GM19467 (cell line): ENCODE results near the gene ETF1.
A peak's percentile ranks its signal among the peaks of the same experiment; 100 is the strongest.

ENCODE experiments used
- ATAC-seq: cut with Tn5 transposase; IDR thresholded peaks from one replicate; pipeline ENCODE4 v1.9.1; 2021; ENCODE audit warnings: mild to moderate bottlenecking, moderate library complexity; ENCODE audit not compliant: unreplicated experiment

Gene ETF1

DNA sequence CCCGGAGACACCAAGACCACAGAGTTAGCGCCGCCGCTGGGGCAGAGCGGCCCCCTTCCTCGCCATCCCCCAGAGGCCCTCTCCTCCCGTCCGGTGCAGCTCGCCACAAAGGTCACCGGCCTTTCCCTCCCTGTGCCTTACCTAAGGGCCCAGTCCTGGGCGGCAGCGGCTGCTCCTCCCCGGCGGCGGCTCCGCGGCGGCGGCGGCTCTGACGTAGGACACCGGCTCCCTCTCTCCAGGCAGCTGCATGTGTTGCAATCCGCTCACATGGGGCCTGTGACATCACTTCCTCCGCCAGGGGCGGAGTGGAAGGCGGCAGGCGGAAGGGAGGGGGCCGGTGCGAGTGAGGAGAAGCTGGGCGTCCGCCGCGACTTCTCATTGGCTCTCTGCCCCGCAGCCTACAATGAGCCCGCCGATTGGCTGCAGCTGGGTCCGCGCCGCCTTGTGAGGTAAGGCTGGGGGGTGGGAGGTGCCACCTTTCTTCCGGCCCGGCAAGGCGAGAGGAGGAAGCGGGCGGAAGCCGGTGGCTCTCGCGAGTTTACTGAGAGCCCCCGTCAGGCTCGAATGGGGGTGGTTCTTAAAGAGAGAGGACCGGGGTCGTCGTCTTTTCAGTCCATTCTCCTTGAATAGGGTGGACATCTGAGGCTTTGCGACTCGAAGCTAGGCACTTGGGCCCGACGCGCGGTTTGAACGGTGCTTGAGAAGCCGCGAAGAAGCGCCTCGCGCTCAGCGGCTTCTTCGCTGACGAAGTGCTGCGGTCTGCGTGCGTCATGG is at the start of gene ETF1:
Gene ETF1 (minus strand): TSS at position 281 of the 774 bp plus-strand sequence. CDS start 318 bp downstream, outside the sequence.
- ATAC-seq: peak; percentile 92

DNA sequence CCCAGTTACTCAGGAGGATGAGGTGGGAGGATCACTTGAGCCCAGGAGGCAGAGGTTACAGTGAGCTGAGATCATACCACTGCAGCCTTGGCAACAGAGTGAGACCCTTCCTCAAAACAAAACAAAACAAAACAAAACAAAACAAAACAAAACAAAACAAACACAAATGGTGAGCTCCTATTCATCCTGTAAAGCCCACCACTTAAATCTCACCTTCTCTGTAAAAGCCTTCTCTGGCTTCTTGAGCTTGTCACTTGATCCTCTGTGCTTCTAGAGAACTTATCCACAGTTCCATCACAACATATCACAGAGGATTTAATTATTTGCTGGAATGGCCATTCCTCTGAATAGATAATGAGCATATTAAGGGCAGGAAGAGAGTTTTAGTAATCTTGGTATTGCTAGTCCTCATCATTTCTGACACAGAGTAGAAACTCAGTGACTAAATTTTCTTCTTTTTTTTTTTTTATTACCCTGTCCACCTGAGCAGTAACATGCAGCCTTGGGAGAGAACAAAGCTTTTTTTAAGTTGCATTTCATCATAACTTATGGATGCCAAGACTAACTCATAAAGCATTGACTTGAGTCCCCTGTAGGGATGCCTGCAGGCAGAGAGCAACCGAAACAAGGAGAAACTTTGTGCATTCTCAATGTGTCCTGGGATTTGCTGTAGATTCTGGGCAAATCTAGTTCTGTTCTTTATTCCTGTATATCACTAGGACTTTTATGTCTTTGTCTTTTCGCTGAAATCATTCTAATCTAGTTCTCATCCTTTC is 45.2 kb upstream of the ETF1 start:
- ATAC-seq: no peak

DNA sequence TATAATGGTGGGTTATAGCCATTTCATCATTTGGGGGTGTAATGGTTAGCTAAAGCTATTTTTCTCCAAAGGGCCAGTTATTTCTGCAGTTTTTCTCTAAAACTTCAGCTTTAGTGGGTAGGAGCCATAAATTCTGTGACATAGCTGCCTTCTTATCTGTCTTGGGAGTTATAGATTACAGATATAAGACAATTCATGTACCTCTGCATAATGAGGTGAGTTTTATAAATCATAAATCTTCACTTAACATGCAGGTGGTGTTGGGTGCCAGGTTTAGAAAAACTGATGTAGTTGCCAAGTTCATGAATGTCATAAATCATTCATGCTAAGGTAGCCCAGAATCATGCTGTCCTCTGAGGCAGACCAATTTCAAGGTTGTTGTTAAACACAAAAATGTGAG is 42.1 kb upstream of the ETF1 start:
- no peak for ATAC-seq

DNA sequence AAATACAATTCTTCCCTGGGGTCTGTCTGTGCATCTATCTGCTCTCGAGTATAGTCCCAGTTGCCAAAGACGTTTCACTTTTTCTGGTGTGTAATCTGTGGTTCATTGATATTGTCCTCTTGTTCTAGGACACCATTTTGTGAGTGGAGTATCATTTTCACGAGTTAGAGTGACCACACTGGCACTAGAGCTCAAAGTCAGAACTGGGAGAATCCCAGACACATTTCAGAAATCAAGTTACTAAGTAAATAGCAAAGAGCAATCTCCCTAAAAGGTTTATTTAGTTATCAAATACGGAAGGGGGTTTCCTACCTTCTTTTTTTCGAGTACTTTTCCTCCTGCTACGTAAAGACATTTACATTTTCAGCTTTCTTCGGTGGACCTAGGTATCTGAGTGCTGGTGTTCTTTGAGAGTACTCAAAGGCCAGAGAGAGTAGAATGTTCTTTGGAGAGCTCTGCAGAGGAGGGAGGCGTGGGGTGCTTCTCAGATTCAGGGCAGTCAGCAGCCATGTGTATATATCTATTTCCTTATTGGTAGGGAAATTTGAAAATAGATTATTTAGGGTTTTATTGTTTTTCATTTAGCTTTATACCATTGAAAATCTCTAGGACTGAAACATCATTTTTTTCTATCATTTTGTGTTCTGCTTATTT is 41.1 kb upstream of the ETF1 start:
- ATAC-seq: no peak

DNA sequence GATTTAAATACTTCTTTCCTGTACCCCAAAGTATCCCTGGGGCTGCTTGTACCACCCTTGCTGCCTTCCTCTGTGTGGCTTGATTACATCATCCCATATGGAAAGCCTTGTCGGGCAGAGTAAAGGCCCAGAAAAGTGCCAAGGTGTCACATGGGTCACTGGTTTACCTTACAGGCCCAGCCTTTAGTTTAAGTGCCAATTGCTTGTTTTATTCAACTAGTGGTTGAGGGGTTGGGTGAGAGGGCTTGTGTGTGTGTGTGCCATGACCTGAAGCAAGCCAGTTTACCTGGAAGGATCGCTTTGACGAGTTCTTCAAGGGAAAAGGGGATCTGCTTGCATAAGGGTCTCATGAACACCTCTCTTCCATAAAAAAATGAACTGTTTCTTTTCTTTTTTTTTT is 39.9 kb upstream of the ETF1 start:
- ATAC-seq: no peak

DNA sequence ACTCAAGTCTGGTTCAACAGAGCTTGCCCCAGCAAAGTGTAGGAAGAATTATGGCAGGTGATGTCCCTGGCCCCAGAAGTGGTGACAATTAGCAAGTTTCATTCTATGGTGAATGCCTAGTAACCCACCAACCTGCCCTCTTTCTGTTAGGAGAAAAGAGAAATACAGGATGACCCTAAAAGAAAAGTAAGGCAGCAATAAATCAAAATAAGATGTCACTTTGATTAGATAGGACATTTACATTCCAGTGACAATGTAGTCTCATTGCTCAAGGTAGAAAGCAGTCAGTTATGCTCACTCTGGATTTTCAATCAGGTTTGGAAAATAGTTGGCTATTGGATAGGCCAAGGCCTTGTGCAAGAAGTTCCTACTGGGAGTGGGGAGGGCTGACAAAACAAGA is 37.7 kb upstream of the ETF1 start:
- no peak for ATAC-seq

DNA sequence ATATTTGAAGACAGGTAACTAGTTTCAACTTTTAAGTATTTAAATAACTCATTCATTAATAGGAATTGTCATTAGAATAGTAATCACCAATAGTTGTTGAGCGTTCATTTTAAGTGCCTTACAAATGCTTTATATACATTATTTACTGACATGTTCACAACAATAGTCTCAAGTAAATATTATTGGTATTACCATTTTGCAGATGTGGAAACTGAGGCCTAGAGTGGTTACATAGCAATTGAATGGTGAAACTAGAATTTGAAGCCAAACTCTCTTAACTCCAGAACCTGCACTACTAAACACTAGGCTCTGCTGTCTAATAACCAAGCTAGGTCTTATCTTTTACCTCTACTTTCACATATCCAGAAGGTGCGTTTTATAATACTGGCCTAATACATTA is 37.0 kb upstream of the ETF1 start:
- no peak for ATAC-seq

DNA sequence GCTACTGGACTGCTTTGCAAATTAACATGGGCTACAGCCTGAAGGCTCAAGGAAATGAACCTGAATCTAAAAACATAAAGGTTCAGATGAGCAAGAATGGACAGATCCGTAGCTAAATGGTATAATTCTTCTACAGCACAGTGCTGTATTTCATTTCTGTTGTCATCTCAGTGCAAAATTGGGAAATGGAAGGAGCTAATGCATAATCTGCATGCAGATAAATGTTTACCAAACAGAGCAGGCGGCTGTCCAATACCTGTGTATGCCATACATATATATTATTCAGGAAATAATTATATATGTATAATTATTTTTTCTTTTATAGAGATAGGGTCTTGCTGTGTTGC is 36.5 kb upstream of the ETF1 start:
- ATAC-seq: no peak

DNA sequence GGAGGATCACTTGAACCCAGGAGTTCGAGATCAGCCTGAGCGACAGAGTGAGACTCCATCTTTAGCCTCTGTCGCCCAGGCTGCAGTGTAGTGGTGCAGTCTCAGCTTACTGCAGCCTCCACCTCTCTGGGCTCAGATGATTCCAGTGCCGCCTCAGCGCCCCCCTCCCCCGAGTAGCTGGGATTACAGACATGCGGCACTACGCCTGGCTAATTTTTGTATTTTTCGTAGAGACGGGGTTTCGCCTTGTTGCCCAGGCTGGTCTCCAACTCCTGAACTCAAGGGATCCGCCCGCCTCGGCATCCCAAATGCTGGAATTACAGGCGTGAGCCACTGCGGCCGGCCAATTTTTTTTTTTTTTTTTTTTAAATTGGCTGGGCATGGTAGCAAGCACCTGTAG is 34.4 kb upstream of the ETF1 start:
- no peak for ATAC-seq

DNA sequence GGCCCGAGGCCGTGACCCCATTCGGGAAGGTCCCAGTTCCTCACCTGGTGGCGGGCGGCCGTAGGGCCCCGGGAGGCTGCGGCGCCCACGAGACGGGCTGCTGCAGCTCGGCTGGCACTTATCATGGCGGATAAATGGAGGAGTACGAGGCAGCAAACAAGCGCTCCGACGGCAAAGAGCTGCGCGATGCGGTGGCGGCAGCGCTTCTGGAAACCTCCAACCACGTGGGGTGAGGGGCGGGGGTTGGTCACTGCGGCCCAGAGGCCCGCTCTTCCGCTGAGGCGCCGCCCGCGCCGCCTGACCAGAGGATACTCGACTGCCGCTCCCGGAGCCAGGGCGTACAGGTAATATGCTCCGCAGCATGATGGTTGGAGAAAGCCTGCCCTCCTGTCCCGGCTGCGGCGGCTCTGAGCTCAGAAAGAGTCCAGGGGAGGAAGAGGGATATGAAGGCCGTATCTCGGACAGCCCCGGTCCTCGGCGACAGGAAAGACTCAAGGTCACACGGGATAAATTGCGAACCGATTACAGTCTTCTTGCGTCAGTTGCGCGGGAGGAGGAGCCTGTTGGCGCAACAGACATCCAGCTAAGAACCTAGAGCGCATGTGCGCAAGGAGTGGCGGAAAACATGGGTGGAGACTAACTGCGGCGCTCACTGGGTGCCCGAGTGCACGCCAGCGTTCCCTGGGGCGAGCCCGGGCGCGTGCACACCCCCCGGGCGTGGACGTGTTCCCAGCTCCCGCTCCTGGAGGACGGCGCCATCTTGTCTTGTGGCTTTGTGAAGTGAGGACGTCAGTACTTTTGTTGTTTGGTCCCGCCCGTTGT is 32.4 kb upstream of the ETF1 start, which contains the start of gene HSPA9:
Gene HSPA9 (minus strand): TSS at position 208 of the 822 bp plus-strand sequence. CDS start 83 bp downstream, at position 125.
- ATAC-seq: peak; percentile 82

DNA sequence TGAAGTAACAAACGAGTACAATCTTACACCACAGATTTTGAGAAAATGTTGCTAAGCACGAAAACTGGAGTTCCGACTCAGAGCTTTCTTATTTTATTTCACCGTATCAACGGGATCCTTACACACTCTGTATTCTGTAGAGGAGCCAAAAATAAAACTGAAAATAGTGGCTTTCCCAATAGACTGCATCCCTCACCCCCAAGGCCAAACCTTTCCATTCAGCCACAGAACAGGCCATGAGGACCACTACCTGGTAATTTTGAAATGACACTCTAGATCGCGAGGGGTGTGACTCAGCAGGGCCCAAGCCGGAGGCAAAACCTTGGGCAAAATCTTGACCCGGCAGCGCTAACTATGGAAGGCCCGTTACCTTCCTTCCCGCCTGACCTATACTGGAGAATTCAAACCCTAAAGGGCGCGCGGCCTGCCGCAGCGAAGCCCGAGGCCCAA is 31.7 kb upstream of the ETF1 start:
- no peak for ATAC-seq

DNA sequence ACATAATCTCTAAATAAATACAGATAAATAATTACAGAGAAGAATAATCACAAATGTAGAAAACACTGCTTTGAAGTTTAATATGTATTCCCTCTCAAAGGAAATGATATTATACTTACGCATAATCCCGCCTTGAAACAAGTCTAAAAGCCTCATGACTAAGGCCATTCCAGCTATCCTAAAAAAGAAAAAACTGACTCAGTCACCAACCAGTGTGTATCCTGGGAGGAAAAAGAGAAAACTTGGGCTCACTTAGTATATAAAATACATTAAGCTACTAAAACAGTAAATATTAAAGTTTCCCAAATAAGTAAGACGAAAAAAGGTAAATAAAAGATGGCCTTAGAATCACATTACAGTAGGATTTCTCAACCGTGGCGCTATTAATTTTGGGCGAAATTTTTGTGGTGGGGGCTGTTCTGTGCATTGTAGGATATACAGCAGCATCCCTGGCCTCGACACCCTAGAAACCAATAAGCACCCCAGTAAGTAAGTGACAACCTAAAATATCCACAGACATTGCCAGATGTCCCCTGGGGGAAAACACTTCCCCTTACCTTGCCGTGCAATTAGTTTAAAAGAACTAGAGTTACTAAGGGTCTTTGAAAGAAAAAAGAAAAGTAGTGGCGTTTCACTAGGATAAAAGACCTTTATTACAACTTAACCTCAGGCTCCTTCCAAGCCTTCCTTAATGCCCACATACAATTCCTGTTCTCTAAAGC is 31.1 kb upstream of the ETF1 start:
- no peak for ATAC-seq

DNA sequence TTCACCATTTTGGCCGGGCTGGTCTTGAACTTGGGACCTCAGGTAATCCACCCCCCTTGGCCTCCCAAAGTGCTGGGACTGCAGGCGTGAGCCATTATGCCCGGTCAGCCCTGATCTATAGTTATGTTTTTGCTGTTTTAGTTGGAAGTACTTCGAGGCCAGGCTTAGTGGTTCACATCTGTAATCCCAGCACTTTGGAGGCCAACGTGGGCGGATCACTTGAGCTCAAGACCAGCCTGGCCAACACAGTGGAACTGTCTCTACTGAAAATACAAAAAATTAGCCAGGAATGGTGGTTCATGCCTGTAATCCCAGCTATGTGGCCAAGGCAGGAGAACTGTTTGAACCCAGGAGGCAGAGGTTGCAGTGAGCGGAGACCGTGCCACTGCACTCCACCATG is 30.2 kb upstream of the ETF1 start:
- ATAC-seq: no peak

DNA sequence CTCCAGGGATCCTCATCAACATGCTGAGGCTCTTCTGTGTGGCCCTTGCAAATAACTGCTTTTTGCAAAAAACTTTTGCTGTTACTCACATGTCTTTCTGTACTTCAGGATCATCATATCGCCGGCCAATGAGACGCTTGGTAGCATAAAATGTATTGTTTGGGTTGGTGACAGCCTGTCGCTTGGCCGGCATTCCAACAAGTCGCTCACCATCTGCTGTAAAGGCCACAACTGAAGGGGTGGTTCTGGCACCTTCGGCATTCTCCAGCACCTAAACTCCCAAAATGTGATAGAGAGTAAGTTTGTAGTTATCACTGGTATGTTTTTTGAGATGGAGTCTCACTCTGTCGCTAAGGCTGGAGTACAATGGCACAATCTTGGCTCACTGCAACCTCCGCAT is 27.8 kb upstream of the ETF1 start:
- no peak for ATAC-seq

DNA sequence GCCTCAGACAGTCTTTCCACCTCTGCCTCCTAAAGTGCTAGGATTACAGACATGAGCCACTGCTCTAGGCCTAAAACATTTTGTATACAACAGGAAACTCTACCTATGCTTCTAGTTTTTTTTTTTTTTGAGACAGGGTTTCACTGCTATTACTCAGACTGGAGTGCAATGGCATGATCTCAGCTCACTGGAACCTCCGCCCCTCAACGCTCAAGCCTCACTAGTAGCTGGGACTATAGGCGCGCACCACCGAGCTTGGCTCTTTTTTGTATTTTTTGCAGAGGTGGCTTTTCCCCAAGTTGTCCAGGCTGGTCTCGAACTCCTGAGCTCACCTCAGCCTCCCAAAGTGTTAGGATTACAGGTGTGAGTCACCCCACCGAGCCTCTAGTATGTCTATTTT is 26.7 kb upstream of the ETF1 start:
- no peak for ATAC-seq

DNA sequence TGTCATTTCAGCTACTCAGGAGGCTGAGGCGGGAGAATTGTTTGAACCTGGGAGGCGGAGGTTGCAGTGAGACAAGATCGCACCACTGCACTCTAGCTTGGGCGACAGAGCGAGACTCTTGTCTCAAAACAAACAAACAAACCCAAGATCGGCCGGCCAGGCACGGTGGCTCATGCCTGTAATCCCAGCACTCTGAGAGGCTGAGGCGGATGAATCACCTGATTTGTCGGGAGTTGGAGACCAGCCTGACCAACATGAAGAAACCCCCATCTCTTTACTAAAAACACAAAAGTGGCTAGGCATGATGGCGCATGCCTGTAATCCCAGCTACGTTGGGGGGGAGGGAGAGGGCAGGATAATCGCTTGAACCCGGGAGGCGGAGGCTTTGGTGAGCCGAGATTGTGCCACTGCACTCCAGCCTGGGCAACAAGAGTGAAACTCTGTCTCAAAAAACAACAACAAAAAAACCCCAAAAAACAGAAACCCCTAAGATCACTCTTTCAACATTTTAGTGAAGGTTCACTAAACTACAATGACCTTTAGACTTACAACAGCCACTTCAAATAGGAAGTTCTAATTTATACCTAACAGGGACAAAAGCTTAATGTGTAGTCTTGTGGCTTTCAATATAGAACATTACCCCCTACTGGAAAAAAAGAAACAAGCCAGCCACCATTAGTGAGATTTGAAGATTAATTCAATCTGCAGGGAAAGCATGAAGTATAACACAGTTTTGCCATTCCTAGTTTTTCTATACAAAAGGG is 25.2 kb upstream of the ETF1 start:
- ATAC-seq: no peak

DNA sequence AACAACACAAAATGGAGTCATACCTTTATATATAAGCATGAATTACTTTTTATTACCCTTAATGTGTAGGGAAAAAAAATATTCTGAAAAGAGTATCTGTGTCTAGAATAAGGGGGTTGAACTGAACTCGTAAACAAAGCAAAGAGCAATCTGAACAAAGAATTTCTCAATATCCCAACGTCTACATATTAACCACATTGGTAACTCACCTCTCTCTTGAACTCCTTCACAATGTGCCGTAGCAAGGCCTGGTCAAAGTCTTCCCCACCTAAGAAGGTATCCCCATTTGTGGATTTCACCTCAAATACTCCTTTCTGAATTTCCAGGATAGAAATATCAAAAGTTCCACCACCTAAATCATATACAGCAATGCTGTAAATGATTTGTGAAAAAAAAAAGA is 23.8 kb upstream of the ETF1 start:
- no peak for ATAC-seq

DNA sequence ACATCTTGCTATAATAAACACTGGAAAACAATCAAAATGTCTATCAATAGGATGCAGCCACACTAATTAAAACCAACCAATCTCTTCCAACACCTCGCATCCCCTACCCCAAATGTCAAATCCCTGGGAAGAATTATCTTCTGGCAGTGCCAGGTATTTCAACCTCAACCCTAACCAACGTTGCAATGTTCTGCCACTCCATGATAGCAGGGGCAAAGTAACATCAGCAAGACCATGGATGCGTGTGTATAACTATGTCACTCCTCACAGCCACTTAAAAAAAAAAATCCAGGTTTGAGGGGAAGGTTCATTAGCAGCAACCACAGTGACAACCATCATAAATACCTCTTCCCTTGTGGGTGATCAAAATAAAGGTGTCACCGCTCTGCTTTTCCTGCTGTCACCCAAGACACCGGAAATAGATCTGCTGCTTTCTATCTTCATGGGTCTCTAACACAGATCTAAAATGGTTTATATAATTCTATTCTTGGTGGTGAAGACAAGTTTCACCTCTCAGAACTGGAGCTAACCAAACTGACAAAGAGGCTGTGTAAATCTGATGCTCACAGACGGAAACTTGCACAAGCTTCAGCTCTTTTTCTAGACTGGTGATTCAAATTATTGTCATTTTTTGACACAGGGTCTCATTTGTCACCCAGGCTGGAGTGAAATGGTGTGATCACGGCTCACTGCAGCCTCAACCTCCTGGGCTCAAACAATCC is 22.2 kb upstream of the ETF1 start:
- ATAC-seq: no peak

DNA sequence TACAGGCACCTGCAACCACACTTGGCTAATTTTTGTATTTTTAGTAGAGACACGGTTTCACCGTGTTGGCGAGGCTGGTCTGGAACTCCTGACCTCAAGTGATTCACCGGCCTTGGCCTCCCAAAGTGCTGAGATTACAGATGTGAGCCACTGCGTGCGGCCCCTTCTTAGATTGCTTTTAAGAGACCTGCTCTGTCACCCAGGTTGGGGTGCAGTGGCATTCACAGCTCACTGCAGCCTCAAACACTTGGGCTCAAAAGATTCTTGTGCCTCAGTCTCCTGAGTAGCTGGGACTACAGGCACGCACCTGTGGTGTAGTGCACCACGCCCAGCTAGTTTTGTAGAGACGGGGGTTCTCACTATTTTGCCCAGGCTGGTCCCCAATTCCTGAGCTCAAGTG is 21.2 kb upstream of the ETF1 start:
- ATAC-seq: no peak
